T-helper 1 cell treated with Interleukin-12 subunit alpha and Interleukin-12 subunit beta and Interleukin-4 antibody, amounts not matched to agents 30 μg/mL and 1 μg/mL, for 36 hours (primary cell): ENCODE results near the gene ETFRF1.

Experiments
- H3K27ac Mint-ChIP-seq: one replicate; pipeline ENCODE4 v1.8.0; 2021; ENCODE audit warnings: mild to moderate bottlenecking, mixed read lengths
- H3K27me3 Mint-ChIP-seq: one replicate; pipeline ENCODE4 v1.8.0; 2021; ENCODE audit warnings: low read depth, mixed read lengths
- H3K36me3 Mint-ChIP-seq: one replicate; pipeline ENCODE4 v1.8.0; 2021; ENCODE audit warnings: low read depth, mixed read lengths
- H3K4me1 Mint-ChIP-seq: one replicate; pipeline ENCODE4 v1.8.0; 2021; ENCODE audit warnings: low read depth, mixed read lengths
- H3K4me3 Mint-ChIP-seq: one replicate; pipeline ENCODE4 v1.8.0; 2021; ENCODE audit warnings: mild to moderate bottlenecking, moderate library complexity, mixed read lengths
- H3K9me3 Mint-ChIP-seq: one replicate; pipeline ENCODE4 v1.8.0; 2021; ENCODE audit warnings: mixed read lengths

Gene ETFRF1, protein sequence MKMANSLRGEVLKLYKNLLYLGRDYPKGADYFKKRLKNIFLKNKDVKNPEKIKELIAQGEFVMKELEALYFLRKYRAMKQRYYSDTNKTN

DNA sequence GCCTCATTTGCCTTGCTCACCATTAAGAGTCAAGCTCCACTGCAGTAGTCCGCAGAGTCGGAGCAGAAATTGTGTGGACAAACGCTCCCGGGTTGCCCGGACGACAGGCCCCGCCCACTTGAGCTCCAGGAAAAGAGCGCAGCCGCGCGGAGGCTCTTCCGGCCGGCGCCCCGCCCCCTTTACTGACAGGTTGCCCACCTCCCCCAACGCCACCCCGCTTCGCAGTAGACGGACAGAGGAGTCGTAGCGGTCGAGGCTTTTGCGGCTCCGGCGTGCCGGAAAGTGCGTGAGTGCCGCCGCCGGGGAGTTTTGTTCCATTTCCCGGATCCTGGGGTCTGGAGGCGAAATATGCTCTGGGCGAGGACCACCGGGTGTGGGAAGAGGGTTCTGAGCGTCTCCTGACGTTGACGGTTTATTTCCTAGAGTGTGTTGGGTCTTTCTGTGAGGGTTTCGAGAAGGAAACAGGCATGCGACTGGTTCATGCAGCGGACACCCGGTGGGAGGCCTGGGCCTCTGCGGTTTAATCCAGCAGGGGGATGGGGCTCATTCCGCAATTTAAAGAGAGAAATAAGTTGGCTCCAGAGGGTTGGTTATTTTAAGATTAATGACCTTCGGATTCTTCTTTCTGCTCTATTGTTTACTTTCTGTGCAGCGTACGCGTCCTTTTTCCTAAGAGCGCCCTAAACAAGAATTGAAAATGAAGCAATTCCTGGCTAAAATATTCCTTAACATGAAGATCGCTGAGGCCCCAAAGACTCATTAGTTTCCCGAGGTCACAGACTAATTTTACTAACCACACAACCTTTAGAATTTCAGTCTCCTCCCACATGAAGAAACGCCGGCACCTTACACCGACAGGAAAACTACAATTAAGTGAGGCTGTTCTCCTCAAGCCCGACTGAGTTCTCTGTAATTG lies at the start of gene ETFRF1, which contains the start of gene DNAI7:
Gene ETFRF1 (plus strand): TSS at position 182 of the 916 bp plus-strand sequence. CDS start 8,720 bp downstream, outside the sequence.
Gene DNAI7 (minus strand): TSS at position 105 of the 916 bp plus-strand sequence. CDS start 82 bp downstream, at position 23.
- no peaks in the 10 kb centered on the region for H3K9me3 Mint-ChIP-seq
- H3K4me1 Mint-ChIP-seq = peaks cover 23% of the 10 kb centered on the region
- H3K27ac Mint-ChIP-seq = peak within 1 kb of the TSS; percentile 92
- peaks cover 12% of the 10 kb centered on the region for H3K36me3 Mint-ChIP-seq
- H3K27me3 Mint-ChIP-seq = peaks cover 5% of the 10 kb centered on the region
- peak within 1 kb of the TSS; percentile 99 for H3K4me3 Mint-ChIP-seq

DNA sequence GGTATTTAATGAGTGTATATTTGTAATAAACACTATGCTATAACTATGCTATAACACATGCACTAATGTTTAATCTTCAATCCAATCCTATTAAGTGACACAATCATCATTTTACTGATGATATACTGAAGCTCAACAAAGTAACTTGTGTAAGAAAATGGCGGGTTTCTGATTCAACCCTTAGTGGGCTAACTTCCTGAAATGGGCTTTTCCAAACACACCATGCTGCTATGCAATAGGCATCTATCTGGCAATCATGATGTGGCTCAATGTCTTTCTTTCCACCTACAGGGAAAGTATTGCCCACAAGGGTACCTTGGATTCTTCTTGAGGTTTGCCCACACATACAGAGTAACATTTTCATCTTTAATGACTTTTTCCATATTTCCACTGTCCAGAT lies 48.4 kb upstream of the ETFRF1 start:
- Mint-ChIP-seq H3K36me3 (no peaks in the 10 kb centered on the region), H3K4me3 (no peak overlapping the region), H3K4me1 (no peaks in the 10 kb centered on the region), H3K9me3 (no peaks in the 10 kb centered on the region), H3K27me3 (peaks cover 8% of the 10 kb centered on the region), H3K27ac (no peak overlapping the region)

DNA sequence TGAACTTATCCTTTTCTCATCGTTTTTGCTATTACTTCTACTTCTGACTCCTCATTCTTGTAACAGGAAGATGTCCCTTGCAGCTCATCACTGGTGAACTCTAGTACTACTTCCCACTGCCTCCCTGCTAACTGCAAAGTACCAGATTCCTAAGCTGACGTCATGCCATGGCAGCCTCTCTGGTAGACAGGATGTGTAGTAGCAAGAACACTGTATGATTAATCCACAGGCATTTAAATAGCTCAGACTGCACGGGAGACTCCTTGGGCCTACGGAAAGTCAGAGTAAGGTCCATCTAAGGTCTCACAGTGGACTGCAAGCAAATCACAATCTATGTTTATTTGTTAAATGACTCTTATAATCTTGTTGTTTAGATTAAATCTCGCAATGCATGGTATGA lies 43.6 kb upstream of the ETFRF1 start:
- Mint-ChIP-seq H3K9me3 (no peaks in the 10 kb centered on the region), H3K4me3 (no peak overlapping the region), H3K27ac (no peak overlapping the region), H3K27me3 (peaks cover 4% of the 10 kb centered on the region), H3K36me3 (no peaks in the 10 kb centered on the region), H3K4me1 (peaks cover 5% of the 10 kb centered on the region)

GRCh38 chr12:25152055-25152454 lies 43.0 kb upstream of the ETFRF1 start:
- Mint-ChIP-seq H3K9me3 (no peaks in the 10 kb centered on the region), H3K27me3 (peaks cover 4% of the 10 kb centered on the region), H3K36me3 (no peaks in the 10 kb centered on the region), H3K4me3 (no peak overlapping the region), H3K4me1 (peaks cover 5% of the 10 kb centered on the region), H3K27ac (no peak overlapping the region)

GRCh38 chr12:25155022-25155576 lies 39.9 kb upstream of the ETFRF1 start:
- H3K4me1 Mint-ChIP-seq = peaks cover 5% of the 10 kb centered on the region
- peaks cover 9% of the 10 kb centered on the region for H3K27me3 Mint-ChIP-seq
- H3K27ac Mint-ChIP-seq = no peak overlapping the region
- no peaks in the 10 kb centered on the region for H3K9me3 Mint-ChIP-seq
- H3K4me3 Mint-ChIP-seq = no peak overlapping the region
- H3K36me3 Mint-ChIP-seq = no peaks in the 10 kb centered on the region

- Mint-ChIP-seq H3K27me3 (peaks cover 14% of the 10 kb centered on the region), H3K4me1 (peaks cover 5% of the 10 kb centered on the region), H3K36me3 (no peaks in the 10 kb centered on the region), H3K9me3 (no peaks in the 10 kb centered on the region), H3K4me3 (no peak overlapping the region), H3K27ac (no peak overlapping the region)
Observed at GRCh38 chr12:25156061-25156460, 39.0 kb upstream of the ETFRF1 start.

GRCh38 chr12:25162866-25163265 lies 32.2 kb upstream of the ETFRF1 start:
- peaks cover 9% of the 10 kb centered on the region for H3K27me3 Mint-ChIP-seq
- H3K4me1 Mint-ChIP-seq = no peaks in the 10 kb centered on the region

GRCh38 chr12:25182765-25183164 lies 12.3 kb upstream of the ETFRF1 start:
- no peak overlapping the region for H3K4me3 Mint-ChIP-seq
- H3K27me3 Mint-ChIP-seq = peaks cover 13% of the 10 kb centered on the region
- no peaks in the 10 kb centered on the region for H3K9me3 Mint-ChIP-seq
- no peaks in the 10 kb centered on the region for H3K36me3 Mint-ChIP-seq
- peaks cover 12% of the 10 kb centered on the region for H3K4me1 Mint-ChIP-seq
- no peak overlapping the region for H3K27ac Mint-ChIP-seq

More at GRCh38 chr12:25162866-25163265, 32.2 kb upstream of the ETFRF1 start:
- Mint-ChIP-seq H3K4me3 (no peak overlapping the region), H3K36me3 (no peaks in the 10 kb centered on the region), H3K9me3 (no peaks in the 10 kb centered on the region), H3K27ac (no peak overlapping the region)

- Mint-ChIP-seq H3K4me3 (no peak overlapping the region), H3K4me1 (peaks cover 12% of the 10 kb centered on the region), H3K27me3 (peaks cover 7% of the 10 kb centered on the region), H3K9me3 (no peaks in the 10 kb centered on the region), H3K36me3 (no peaks in the 10 kb centered on the region), H3K27ac (no peak overlapping the region)
Observed at GRCh38 chr12:25184132-25184531, 10.9 kb upstream of the ETFRF1 start.

DNA sequence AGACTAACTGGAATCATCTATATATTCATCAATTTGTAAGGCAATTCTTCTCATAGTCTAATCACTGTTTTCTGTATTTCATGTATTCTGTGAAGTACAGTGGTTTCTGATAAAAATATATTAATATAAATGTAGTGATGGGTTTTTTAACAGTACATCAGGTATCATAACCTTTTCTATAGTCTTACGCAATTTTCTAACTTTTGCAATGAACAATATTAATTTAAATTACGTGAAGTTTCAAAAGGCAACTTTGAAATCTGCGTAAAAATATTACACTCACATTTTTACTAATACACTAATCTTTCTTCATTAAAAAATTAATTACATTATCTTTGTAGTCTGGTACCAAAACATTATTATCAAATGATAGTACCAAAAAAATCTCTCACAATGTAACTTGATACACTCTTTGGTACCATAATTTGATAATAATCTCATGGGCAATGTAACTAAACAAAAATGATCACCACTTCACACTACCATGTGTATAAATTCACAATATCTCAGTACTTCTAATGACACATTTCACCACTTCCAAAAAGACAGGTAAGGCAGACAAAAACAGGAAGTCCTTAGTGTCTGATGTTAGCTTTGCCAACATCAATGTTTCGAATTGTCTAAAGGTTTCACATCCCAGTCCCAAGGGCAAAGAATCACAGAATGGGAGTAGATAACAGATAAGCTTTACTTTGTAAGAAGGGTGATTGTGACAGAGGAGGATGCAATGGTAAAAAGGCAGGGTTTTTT lies 8.8 kb upstream of the ETFRF1 start:
- H3K4me3 Mint-ChIP-seq = peak overlapping the region; percentile 13
- no peaks in the 10 kb centered on the region for H3K36me3 Mint-ChIP-seq
- no peaks in the 10 kb centered on the region for H3K9me3 Mint-ChIP-seq
- peak overlapping the region; percentile 2 for H3K27ac Mint-ChIP-seq
- peaks cover 12% of the 10 kb centered on the region for H3K4me1 Mint-ChIP-seq
- peaks cover 5% of the 10 kb centered on the region for H3K27me3 Mint-ChIP-seq

DNA sequence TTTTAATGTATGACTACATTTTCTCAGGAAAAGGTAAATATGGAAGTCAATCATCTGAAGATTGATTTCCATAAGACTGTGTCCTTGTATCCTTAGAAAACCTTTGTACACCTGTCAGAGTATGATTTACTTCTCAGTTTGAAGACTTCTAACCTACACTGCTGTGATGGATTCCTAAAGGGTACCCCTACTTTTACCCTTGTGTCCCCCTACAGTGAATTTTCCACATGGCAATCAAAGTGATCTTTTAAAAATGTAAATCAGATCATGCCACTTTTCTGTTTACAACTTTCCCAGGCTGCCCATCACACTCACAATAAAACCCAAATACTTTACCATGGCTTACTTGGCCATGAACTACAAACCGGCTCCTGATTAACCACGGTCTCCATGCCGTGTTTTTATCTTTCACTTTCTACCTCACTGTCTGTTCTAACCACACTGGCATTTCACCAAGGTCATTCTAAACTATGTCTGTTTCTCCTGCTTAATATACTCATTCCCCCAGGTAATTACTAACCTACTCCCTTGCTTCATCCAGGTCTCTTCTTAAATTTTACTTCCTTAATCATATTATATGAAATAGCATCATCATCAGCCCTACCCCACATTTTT lies 8.1 kb upstream of the ETFRF1 start:
- Mint-ChIP-seq H3K36me3 (no peaks in the 10 kb centered on the region), H3K27me3 (peaks cover 5% of the 10 kb centered on the region), H3K9me3 (no peaks in the 10 kb centered on the region), H3K4me1 (peaks cover 12% of the 10 kb centered on the region), H3K27ac (peak overlapping the region; percentile 12), H3K4me3 (peak overlapping the region; percentile 46)

DNA sequence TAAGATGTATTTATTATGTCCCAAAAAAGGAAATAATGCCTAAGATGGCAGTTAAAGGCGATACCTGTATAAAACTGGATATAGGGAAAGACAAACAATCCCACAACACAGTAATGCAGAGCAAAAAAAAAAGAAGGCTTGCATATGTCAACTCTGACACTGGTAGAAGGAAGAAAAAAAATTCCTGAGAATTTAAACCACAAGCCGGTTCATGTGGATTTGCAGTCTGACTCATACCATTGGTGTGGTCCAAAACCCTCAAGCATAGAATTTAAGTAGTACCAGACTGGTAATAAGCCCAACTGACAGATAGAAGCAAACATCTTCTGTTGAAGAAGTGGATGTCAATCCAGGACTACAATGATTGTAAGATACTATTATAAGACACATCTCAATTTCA lies 7.3 kb upstream of the ETFRF1 start:
- H3K27me3 Mint-ChIP-seq = peaks cover 5% of the 10 kb centered on the region
- H3K9me3 Mint-ChIP-seq = no peaks in the 10 kb centered on the region
- H3K27ac Mint-ChIP-seq = no peak overlapping the region
- peaks cover 12% of the 10 kb centered on the region for H3K4me1 Mint-ChIP-seq
- no peak overlapping the region for H3K4me3 Mint-ChIP-seq
- no peaks in the 10 kb centered on the region for H3K36me3 Mint-ChIP-seq

GRCh38 chr12:25189656-25190055 lies 5.4 kb upstream of the ETFRF1 start:
- peaks cover 5% of the 10 kb centered on the region for H3K27me3 Mint-ChIP-seq
- no peaks in the 10 kb centered on the region for H3K36me3 Mint-ChIP-seq
- H3K9me3 Mint-ChIP-seq = no peaks in the 10 kb centered on the region
- no peak overlapping the region for H3K4me3 Mint-ChIP-seq
- H3K27ac Mint-ChIP-seq = no peak overlapping the region
- peaks cover 20% of the 10 kb centered on the region for H3K4me1 Mint-ChIP-seq

DNA sequence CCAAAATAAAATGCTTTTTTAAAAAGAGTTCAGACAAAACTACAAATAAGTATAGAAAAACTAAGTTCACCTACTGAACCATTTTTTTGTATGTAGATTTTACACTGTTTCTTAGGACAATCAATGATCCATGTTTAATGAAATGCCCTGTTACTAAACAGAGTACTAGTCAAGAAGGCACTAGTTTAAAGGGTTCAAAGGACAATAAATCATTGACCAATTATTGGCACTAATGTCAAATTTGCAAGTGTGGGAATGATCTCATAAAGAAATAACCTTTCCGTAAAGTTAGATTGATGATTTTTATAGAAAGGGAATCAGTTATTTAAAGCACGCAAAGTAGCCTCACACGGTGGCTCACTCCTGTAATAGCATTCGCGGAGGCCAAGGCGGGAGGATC lies 4.2 kb upstream of the ETFRF1 start:
- Mint-ChIP-seq H3K27ac (no peak overlapping the region), H3K27me3 (peaks cover 5% of the 10 kb centered on the region), H3K4me3 (no peak overlapping the region), H3K4me1 (peaks cover 32% of the 10 kb centered on the region), H3K9me3 (no peaks in the 10 kb centered on the region), H3K36me3 (peaks cover 4% of the 10 kb centered on the region)
